ENCODE results near the gene PTPRM.
"Not testable (repeated sequence)": the region's sequence is repeated elsewhere in the genome, so short reads cannot be mapped to it uniquely, and the experiment has no call there.

PTPRM gene

GRCh38 chr18:7729868-7730267 is 162.8 kb downstream of the PTPRM start:
- DNase-seq = no peak

DNA sequence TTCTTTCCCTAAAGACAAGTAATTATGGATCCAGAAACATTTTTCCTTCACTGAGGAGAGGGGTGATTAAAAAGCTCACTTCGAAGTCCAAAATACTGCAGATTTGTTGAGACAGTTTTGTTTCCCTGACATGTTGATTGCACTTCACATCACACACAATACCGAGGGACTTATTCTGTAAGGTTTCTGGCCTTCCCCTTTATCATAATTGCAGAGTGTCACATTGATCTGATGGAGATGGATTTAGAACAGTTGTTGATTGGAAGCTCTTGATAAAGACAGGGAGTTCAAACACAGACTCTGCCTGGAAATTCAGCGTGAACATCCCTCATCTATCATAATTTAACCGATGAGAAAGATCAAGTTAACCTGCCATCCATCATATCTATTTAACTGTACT is 163.6 kb downstream of the PTPRM start:
- no peak for DNase-seq

- no peak for DNase-seq
These were observed 166.5 kb downstream of the PTPRM start for GRCh38 chr18:7733642-7734041.

GRCh38 chr18:7735196-7735595 is 168.1 kb downstream of the PTPRM start:
- DNase-seq = no peak

DNA sequence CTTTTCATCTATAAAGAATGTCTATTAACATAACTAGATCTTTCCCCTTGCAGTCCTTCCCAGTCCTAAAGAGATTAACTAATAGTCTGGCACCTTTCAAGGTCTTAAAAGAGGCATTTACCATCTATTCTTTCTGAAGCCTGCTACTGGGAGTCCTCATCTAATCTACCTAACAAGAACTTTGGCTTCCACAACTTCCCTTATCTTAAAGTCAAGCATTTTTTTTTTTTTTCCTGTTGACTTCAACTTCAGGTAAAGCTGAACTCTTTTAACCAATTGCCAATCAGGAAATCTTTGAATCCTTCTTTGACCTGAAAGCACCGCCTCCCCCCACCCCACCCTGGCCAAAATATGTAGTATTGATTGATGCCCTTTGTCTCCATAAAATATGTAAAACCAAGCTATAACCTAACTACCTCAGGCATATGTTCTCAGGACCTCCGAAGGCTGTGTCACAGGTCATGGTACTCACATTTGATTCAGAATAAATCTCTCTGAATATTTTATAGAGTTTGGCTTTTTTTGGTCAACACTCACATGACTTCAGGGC is 168.6 kb downstream of the PTPRM start:
- DNase-seq = no peak

DNA sequence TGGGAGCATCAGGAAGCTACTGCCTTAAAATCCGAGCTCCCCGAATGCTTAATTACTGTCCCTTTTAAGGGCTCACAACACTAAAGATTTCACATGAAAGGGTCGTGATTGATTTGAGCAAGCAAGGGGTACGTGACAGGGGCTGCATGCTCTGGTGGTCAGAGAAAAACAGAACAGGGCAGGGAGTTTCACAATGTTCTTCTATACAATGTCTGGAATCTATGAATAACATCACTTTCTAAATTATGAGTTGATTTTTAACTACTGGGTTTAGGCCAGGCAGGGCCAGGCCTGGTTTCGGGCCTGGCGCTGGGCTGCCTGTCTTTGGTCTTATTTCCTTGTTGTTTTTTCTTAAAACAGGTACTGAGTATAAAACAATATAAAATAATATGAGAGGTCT is 169.4 kb downstream of the PTPRM start:
- DNase-seq = not testable (repeated sequence)

DNA sequence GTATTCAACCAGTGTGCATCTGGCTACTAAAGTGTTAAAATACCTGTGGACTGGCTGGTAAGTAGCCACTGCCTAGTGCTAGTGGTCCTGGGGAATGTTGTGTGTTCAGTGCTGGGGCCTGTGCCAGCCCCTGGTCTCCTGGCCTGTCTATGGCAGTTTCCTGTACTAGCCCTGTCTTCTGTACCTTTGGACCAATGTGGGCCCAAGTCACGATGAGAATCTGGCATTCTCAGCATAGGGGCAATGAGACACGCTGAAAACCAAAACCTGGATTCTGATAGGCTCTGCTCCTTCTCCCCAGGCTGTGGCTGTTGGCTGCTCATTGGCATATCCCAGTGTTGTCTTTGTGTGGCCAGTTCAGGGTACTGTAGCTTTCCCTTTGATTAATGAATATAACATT is 170.4 kb downstream of the PTPRM start:
- no peak for DNase-seq

- no peak for DNase-seq
These were observed 173.7 kb downstream of the PTPRM start for GRCh38 chr18:7740821-7741220.

DNA sequence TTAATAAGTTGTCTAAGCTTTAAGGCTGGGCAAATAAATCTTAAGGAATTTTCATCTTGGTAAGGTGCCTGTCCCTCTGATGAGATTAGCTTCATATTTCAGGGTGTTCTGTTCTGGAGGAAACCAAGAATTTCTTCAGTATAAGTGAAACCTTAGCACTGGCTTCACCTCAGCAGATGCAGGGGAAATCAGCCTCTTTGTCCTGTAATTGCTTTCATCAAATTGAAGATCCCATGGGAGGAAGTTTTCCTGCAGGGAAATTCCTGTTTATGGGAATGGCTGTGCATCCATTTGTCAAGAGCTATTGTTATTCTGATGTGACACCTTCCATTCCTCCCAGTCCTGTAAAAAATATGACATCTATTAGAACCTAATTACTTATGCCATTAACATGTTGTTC is 174.5 kb downstream of the PTPRM start:
- DNase-seq = no peak

DNA sequence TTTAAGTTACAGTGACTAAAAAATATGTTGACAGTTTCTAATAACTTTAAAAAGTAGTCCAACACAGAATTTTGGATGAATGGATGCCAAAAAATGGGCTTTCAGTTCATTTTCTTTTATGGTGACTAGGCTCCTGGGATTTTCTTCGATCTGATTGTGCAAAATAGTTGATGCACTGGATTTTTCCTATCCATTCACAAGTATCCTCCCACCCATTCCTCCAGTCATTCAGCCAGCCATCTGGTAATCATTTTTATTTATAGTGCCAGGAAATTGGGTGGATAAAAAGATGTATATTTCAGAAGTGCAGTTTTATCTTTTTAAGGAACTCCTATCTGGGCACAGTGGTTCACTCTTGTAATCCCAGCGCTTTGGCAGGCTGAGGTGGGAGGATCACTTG is 175.1 kb downstream of the PTPRM start:
- no peak for DNase-seq

GRCh38 chr18:7743256-7743655 is 176.1 kb downstream of the PTPRM start:
- DNase-seq = no peak

GRCh38 chr18:7746106-7746505 is 179.0 kb downstream of the PTPRM start:
- no peak for DNase-seq

DNA sequence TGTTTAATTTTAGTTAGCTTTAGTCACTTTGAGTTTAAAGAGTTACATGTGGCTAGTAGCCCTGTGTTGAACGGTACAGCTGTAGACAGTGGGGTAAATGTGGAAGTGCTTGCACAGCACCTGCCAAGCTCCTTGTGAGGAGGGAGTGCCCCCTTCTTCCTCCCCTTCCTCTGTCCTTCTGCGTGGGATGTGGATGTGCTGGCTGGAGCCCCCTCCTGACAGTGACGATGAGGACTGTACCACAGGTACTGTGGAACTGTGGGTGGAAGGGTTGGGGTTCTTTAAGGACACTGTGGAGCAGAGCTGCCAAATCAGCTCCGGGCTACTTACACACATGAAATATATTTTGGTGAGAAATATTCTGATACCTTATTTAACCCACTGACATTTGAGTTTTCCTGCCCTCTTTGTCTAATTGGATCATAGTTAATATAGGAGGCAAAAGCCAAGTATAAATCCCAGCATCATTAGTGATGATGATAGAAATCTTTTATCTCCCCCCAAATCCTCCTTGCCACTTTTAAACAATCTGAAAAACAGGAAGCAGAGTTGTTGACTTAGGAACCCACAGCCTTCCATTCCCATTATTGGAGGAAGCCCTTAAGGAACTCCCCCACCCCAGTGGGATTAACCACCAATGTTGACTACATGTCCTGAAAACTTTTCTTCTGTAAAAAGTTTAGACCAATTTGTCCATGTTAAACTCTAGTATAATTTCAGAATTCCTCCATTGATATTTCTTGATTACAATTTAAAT is 181.3 kb downstream of the PTPRM start:
- DNase-seq = no peak

GRCh38 chr18:7749008-7749405 is 181.9 kb downstream of the PTPRM start:
- no peak for DNase-seq

DNA sequence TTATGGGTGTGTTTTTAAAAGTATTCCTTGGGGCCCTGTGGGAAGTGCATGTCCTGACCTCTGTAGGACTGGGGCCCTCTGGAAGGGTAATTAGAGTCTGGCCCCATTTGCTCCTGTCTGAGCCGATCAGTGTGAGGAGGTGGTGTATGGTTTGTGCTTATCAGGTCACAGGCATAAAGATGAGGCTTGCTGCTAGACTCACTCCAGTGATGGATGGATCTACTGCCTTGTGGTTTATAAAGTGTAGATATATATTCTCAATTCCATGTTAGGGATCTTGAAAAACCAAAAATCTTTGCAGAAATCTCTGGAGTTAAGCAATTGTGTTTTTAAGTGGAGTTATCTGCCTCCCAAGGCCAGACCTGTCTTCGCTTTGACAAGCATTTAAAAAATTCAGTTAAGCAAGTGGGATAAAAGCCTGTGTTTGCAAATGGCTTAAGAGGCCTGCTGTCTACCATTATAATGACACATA is 182.4 kb downstream of the PTPRM start:
- no peak for DNase-seq

GRCh38 chr18:7750095-7750663 is 183.1 kb downstream of the PTPRM start:
- DNase-seq = no peak

GRCh38 chr18:7750966-7751365 is 183.8 kb downstream of the PTPRM start:
- no peak for DNase-seq

DNA sequence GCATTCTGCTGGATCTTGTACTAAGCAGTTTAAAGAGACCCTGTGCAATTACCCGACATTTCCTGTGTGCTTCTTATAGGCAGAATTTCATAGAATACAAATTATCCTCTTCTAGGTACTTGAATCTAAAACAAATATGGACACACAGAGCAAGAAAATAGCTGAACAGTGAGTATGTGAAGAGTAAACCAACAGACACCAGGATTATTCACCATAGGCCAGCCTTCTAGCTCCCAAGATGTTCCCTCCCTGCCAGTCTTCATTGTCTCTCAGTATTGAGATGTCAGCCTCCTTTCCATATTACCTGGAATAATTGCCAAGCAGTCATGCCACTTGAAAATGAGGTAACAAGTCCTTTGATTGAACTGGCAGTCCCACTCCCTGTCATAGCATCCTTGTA is 187.1 kb downstream of the PTPRM start:
- no peak for DNase-seq

- no peak for DNase-seq
These were observed 187.6 kb downstream of the PTPRM start for GRCh38 chr18:7754725-7755181.

DNA sequence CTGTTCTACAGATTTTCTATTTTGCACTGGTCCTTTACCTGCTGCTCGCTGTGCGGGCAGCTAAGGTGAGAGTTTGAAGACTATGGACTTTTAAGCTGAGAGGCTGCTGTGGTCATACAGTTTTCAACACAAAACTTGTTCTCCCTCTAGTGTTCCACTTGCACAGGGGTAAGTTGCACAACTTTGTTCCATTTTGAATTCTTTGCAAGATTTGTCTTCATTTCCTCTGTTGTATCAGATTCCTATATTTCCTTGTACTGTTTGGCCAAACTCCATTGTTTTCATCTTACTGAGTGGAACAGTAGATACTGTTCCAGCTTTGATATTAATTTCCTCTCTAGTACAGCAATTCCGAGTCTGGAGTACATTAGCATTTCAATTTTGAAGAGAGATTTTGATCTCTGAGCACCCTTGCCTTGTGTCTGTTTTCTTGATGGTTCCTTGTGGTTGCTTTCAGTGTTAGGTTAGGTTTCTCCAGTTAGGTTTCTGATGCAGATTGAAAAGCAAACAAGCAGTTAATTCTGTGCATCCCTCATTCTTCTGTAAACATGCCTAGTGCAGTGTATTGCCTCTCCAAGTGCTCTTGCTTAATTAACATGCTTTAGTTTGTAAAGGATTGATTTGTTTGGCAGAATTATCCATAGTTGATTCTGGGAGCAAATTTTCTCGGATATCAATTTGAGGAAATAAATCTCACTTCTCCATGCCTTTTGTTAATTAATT is 188.8 kb downstream of the PTPRM start:
- no peak for DNase-seq

DNA sequence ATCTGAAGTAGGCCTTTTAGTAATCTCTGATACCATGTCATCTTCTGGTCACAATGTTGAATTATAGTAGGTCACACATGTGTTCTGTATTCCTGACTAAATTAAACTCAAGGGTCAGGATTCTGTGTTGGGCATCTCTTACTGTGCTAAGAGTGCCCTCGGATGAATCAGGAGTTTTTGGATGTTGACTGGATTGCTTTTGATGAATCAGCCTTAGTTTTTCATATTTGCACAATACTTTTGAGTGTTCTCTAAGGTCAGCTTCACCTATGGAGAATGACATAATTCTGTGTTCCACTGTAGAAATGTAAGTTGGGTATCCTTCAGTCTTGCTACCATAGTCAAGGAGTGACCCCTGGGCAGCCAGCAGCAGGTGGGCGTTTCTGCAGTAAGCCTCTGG is 190.1 kb downstream of the PTPRM start:
- DNase-seq = no peak

DNA sequence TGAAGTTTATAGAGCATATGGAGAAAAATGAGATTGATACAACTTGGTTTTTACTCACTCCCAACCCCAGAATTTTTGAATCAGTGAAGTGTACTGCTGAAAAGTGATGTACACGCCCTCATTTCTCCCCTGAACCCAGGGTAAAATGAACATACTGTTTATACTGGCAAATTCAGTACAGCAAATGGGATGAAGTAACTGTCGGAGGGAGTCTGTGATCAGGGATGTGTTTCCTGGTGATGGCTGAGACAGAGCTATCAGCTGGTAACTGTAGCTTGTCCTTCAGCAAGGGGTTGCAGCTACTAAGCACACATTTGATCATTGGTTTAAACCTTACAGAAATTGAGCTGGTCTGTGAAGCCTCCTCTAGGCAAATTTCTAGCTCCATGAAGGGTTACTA is 191.6 kb downstream of the PTPRM start:
- DNase-seq = no peak

Measured in activated T-cell treated with anti-CD3 and anti-CD28 coated beads for 4 hours (primary cell).